Measurements from ENCODE around the gene CWH43.
A peak's percentile ranks its signal among the peaks of the same experiment; 100 is the strongest.
"Not testable (repeated sequence)": the region's sequence is repeated elsewhere in the genome, so short reads cannot be mapped to it uniquely, and the experiment has no call there.

The CWH43 gene

GRCh38 chr4:48944756-48945241 is 41.3 kb upstream of the CWH43 start:
- DNase-seq (ENCODE audit: low spot score): no peak

GRCh38 chr4:48945981-48946380 is 40.1 kb upstream of the CWH43 start:
- in situ Hi-C loops (cut with MboI; ENCODE audit: low sequenced_read_pairs, unreplicated experiment): no loop called here
- no peak for TF ChIP-seq CTCF (IDR thresholded peaks at IDR 0.05; ENCODE audit: borderline replicate concordance, control extremely low read depth, extremely low read depth, insufficient read depth, missing control alignments)
- DNase-seq (ENCODE audit: low spot score): no peak

More at GRCh38 chr4:48944756-48945241, 41.3 kb upstream of the CWH43 start:
- in situ Hi-C loops (cut with MboI; ENCODE audit: low sequenced_read_pairs, unreplicated experiment): no loop called here
- TF ChIP-seq CTCF (IDR thresholded peaks at IDR 0.05; ENCODE audit: borderline replicate concordance, control extremely low read depth, extremely low read depth, insufficient read depth, missing control alignments): peak; percentile 40

DNA sequence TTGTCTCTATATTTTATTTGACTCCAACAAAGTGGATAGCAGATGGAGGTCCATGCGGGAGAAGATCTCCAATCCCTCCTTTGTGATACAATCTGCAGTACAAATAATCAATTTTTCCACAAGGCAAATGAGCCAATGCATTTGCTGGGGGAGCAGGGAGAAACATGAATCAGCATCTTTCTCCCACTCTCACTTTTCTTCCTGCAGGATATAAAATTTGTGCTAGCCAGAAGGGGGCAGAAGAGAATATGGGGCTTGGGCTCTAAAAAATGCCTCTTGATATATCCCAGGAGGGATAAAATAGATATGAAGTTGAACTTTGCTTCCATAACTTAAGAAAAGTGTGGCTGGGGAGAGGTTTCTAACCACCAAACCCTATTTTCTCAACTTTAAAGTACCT is 38.3 kb upstream of the CWH43 start:
- no peak for DNase-seq (ENCODE audit: low spot score)
- in situ Hi-C loops (cut with MboI; ENCODE audit: low sequenced_read_pairs, unreplicated experiment): no loop called here
- TF ChIP-seq CTCF (IDR thresholded peaks at IDR 0.05; ENCODE audit: borderline replicate concordance, control extremely low read depth, extremely low read depth, insufficient read depth, missing control alignments): no peak

GRCh38 chr4:48949086-48949485 is 37.0 kb upstream of the CWH43 start:
- DNase-seq (ENCODE audit: low spot score): no peak
- in situ Hi-C loops (cut with MboI; ENCODE audit: low sequenced_read_pairs, unreplicated experiment): no loop called here
- TF ChIP-seq CTCF (IDR thresholded peaks at IDR 0.05; ENCODE audit: borderline replicate concordance, control extremely low read depth, extremely low read depth, insufficient read depth, missing control alignments): no peak

DNA sequence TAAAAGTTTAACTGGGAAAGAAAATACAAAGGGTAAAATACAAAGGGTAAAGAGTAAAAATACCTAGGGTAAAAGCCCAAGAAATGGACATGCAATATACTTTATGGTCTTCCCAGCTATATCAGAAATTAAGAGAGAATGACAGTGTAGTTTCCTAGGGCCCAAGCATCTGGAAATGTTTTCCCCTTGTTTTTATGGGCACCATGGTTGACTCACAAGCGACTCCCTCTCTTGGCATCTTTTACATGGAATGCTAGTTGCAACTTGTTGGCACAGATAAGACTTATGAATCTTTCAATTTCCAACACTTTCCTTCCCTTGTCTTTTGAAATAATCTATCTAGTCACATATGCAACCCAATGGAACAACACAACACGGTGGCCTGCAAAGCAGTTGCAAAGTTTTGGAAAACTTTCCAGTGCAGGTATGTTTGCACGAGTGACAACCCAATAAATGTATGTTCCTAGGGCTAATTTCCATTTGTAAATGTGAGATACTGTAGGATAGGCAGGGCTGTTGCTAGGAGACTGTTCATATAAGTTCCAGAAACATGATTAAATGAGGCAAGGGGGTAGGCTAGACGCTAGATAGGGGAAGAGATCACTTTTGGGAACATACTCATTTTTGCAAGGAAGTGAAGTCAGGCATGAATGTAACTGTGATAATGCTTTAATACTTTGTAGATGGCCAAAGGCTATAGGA is 36.4 kb upstream of the CWH43 start:
- TF ChIP-seq CTCF (IDR thresholded peaks at IDR 0.05; ENCODE audit: borderline replicate concordance, control extremely low read depth, extremely low read depth, insufficient read depth, missing control alignments): no peak
- in situ Hi-C loops (cut with MboI; ENCODE audit: low sequenced_read_pairs, unreplicated experiment): loop anchor here (25.0 kb wide), 3 partner anchors 387 to 837 kb away; no protein-coding TSS in a partner anchor
- no peak for DNase-seq (ENCODE audit: low spot score)

DNA sequence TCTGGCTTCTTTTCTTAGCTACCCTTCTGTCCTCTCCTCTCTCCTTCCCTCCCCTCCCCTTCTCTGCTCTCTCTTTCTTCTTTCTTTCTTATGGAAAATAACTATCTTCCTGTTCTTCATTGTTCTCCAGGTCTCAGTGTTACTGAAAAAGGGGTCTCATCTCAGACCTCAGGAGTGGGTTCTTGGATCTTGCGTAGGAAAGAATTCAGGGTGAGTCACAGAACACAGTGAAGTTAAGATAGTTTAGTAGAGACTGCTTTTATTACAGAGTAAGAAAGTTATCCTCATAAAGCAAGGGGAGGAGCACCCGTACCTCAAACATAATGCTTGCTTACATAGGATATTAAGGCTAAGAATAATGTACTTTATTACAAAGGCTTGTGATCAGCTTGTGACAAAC is 31.8 kb upstream of the CWH43 start:
- in situ Hi-C loops (cut with MboI; ENCODE audit: low sequenced_read_pairs, unreplicated experiment): loop anchor here (25.0 kb wide), 3 partner anchors 392 to 842 kb away; no protein-coding TSS in a partner anchor
- DNase-seq (ENCODE audit: low spot score): no peak

GRCh38 chr4:48957366-48957765 is 28.7 kb upstream of the CWH43 start:
- in situ Hi-C loops (cut with MboI; ENCODE audit: low sequenced_read_pairs, unreplicated experiment): loop anchor here (25.0 kb wide), 3 partner anchors 395 to 845 kb away; no protein-coding TSS in a partner anchor
- not testable (repeated sequence) for DNase-seq (ENCODE audit: low spot score)

More for the DNA sequence above, 31.8 kb upstream of the CWH43 start:
- TF ChIP-seq CTCF (IDR thresholded peaks at IDR 0.05; ENCODE audit: borderline replicate concordance, control extremely low read depth, extremely low read depth, insufficient read depth, missing control alignments): no peak

Measured in GM13976 (cell line).